NCI-H128 (cell line): ENCODE results near the gene NEK7.
"Not testable (repeated sequence)": the region's sequence is repeated elsewhere in the genome, so short reads cannot be mapped to it uniquely, and the experiment has no call there.

Source experiments
- DNase-seq: peaks from one replicate; lab custom pipeline; 2025; ENCODE audit not compliant: unreplicated experiment; lab: John Stamatoyannopoulos, UW

NEK7 gene

GRCh38 chr1:198278943-198279342 is 122.1 kb downstream of the NEK7 start:
- no peak for DNase-seq

GRCh38 chr1:198280080-198280479 is 123.3 kb downstream of the NEK7 start:
- DNase-seq, result no peak

GRCh38 chr1:198281911-198282310 is 125.1 kb downstream of the NEK7 start:
- DNase-seq, result no peak

GRCh38 chr1:198283222-198283621 is 126.4 kb downstream of the NEK7 start:
- no peak for DNase-seq

GRCh38 chr1:198287916-198288315 is 131.1 kb downstream of the NEK7 start:
- no peak for DNase-seq

GRCh38 chr1:198290089-198290683 is 133.4 kb downstream of the NEK7 start:
- DNase-seq, result no peak

GRCh38 chr1:198291036-198291435 is 134.2 kb downstream of the NEK7 start:
- DNase-seq, result no peak

- DNase-seq, result no peak
Observed at GRCh38 chr1:198291924-198292323, 135.1 kb downstream of the NEK7 start.

GRCh38 chr1:198295225-198295624 is 138.4 kb downstream of the NEK7 start:
- no peak for DNase-seq

GRCh38 chr1:198295971-198296370 is 139.2 kb downstream of the NEK7 start:
- DNase-seq, result no peak

- DNase-seq, result no peak
Observed at GRCh38 chr1:198297281-198297680, 140.5 kb downstream of the NEK7 start.

- DNase-seq, result no peak
Observed at GRCh38 chr1:198298640-198299039, 141.8 kb downstream of the NEK7 start.

- DNase-seq, result no peak
Observed at GRCh38 chr1:198300451-198300850, 143.7 kb downstream of the NEK7 start.

- no peak for DNase-seq
Observed at GRCh38 chr1:198304431-198304830, 147.6 kb downstream of the NEK7 start.

GRCh38 chr1:198314817-198315216 is 158.0 kb downstream of the NEK7 start:
- not testable (repeated sequence) for DNase-seq

- not testable (repeated sequence) for DNase-seq
Observed at GRCh38 chr1:198315331-198315730, 158.5 kb downstream of the NEK7 start.

GRCh38 chr1:198316546-198317100 is 159.8 kb downstream of the NEK7 start:
- DNase-seq, result no peak

GRCh38 chr1:198318085-198318484 is 161.3 kb downstream of the NEK7 start:
- no peak for DNase-seq

- DNase-seq, result no peak
Observed at GRCh38 chr1:198320759-198321158, 164.0 kb downstream of the NEK7 start.

- DNase-seq, result no peak
Observed at GRCh38 chr1:198326232-198326631, 169.4 kb downstream of the NEK7 start.

- no peak for DNase-seq
Observed at GRCh38 chr1:198326915-198327314, 170.1 kb downstream of the NEK7 start.

- no peak for DNase-seq
Observed at GRCh38 chr1:198328458-198329032, 171.7 kb downstream of the NEK7 start.
